GM12878 (cell line): ENCODE data around the gene SELENOT. TPM values are rescaled to one million over a fixed set of nuclear protein-coding genes. Genes with fewer than 3 reads are reported as not detected.

Source experiments
- ATAC-seq: fragments of 200-7000 bp; cut with Tn5 transposase; 3 replicates; pipeline ENCODE4 v1.9.1; 2020; ENCODE audit warnings: mild to moderate bottlenecking, moderate library complexity
- BruUV-seq: library from RNA; stranded (reverse); fragments of 400-500 nt; replicated peaks from 2 replicates; lab custom pipeline; 2021; lab: Mats Ljungman, UMichigan
- CTCF ChIA-PET: fragments of 300-600 bp; sonication (Branson Sonifier 250); formaldehyde crosslinking; extraction: SDS; loops from one replicate; lab custom pipeline; 2021; ENCODE audit warnings: inconsistent platforms; lab: Yijun Ruan, JAX
- POLR2A ChIA-PET: fragments of 350-600 bp; formaldehyde crosslinking; extraction: SDS; loops from one replicate; lab custom pipeline; 2021; ENCODE audit warnings: inconsistent platforms; lab: Charles Lee
- RAD21 ChIA-PET: fragments of 300-600 bp; sonication (Branson Sonifier 250); formaldehyde crosslinking; loops from one replicate; lab custom pipeline; 2023; ENCODE audit warnings: antibody characterized with exemption; ENCODE audit not compliant: unreplicated experiment; lab: Charles Lee
- SMC1A ChIA-PET: fragments of 300-600 bp; sonication (Branson Sonifier 250); formaldehyde crosslinking; loops from one replicate; lab custom pipeline; 2023; ENCODE audit not compliant: unreplicated experiment, uncharacterized antibody; lab: Charles Lee
- DNase-seq: peaks from one replicate; pipeline ENCODE4 v3.0.0-alpha.2; 2011; ENCODE audit warnings: low read depth, low spot score
- FAIRE-seq: peaks from 3 replicates; lab custom pipeline; 2011; peaks lifted over from hg19 to GRCh38; lab: Jason Lieb, UNC
- H2AFZ ChIP-seq: 2 replicates; pipeline ENCODE4 v1.6.0; 2011; ENCODE audit warnings: low read depth, low read length, control low read depth; ENCODE audit not compliant: control insufficient read depth
- H3K27ac ChIP-seq: 2 replicates; pipeline ENCODE4 v1.5.1; 2011; ENCODE audit warnings: control low read depth; ENCODE audit not compliant: control insufficient read depth, insufficient read depth
- H3K27me3 ChIP-seq, 2 experiments: replicated peaks in 1 of 2; 2 replicates each; pipeline versions ENCODE4 v1.6.0 to v1.6.1; 2011; ENCODE audit warnings: low read length in 1 of 2; ENCODE audit not compliant: control insufficient read depth in 2 of 2, insufficient read depth in 2 of 2
- H3K36me3 ChIP-seq, 2 experiments: 2 replicates each; pipeline ENCODE4 v1.5.1; 2011; ENCODE audit warnings: low read length in 1 of 2; ENCODE audit not compliant: control insufficient read depth in 2 of 2, insufficient read depth in 2 of 2
- H3K4me1 ChIP-seq: 2 replicates; pipeline ENCODE4 v1.6.1; 2011; ENCODE audit warnings: mild to moderate bottlenecking, low read length, moderate library complexity, mixed read lengths; ENCODE audit not compliant: control insufficient read depth, insufficient read depth
- H3K4me2 ChIP-seq: 2 replicates; pipeline ENCODE4 v1.6.0; 2011; ENCODE audit warnings: control low read depth; ENCODE audit not compliant: control insufficient read depth, insufficient read depth
- H3K4me3 ChIP-seq: fragments of 200-600 bp; sonication (generic); 2 replicates; pipeline ENCODE4 v1.5.1; 2016
- H3K79me2 ChIP-seq: 2 replicates; pipeline ENCODE4 v1.6.0; 2011; ENCODE audit warnings: low read length; ENCODE audit not compliant: control insufficient read depth, insufficient read depth
- H3K9ac ChIP-seq: 2 replicates; pipeline ENCODE4 v1.8.0; 2011; ENCODE audit warnings: low read length, control low read depth, mixed read lengths; ENCODE audit not compliant: control insufficient read depth, insufficient read depth
- H3K9me3 ChIP-seq: replicated peaks from 3 replicates; pipeline ENCODE4 v1.5.1; 2011; ENCODE audit warnings: mild to moderate bottlenecking, low read length; ENCODE audit not compliant: control insufficient read depth, insufficient read depth
- H4K20me1 ChIP-seq: 2 replicates; pipeline ENCODE4 v1.6.0; 2011; ENCODE audit not compliant: control insufficient read depth, insufficient read depth
- POLR2AphosphoS5 ChIP-seq: IDR thresholded peaks from 2 replicates; pipeline ENCODE4 v1.6.1; 2011; ENCODE audit warnings: mild to moderate bottlenecking, low read length, inconsistent platforms
- STAT3 ChIP-seq: IDR thresholded peaks from 2 replicates; pipeline ENCODE4 v1.6.1; 2011; ENCODE audit warnings: low read depth, low read length, improper control_type of control experiment
- SUPT20H ChIP-seq: IDR thresholded peaks from 2 replicates; pipeline ENCODE4 v1.6.1; 2011; ENCODE audit warnings: low read depth, mild to moderate bottlenecking, low read length, moderate library complexity, borderline replicate concordance; ENCODE audit not compliant: control insufficient read depth
- TARDBP ChIP-seq: IDR thresholded peaks from 2 replicates; pipeline ENCODE4 v1.6.1; 2016; ENCODE audit warnings: borderline replicate concordance
- TCF7 ChIP-seq: IDR thresholded peaks from 2 replicates; pipeline ENCODE4 v1.6.1; 2014; ENCODE audit warnings: antibody characterized with exemption, borderline replicate concordance
- in situ Hi-C: fragments of 300-500 bp; cut with MboI; formaldehyde crosslinking; loops from 9 replicates; pipeline ENCODE4 v1.14.3; 2018; ENCODE audit warnings: mixed read lengths
- intact Hi-C: fragments of 100-400 bp; cut with micrococcal nuclease; formaldehyde crosslinking; loops from one replicate; pipeline ENCODE4 v1.14.2; 2022; ENCODE audit not compliant: unreplicated experiment
- polyA plus RNA-seq, 11 experiments: library from polyadenylated mRNA; depleted of rRNA in 4 of 11; unstranded in 6 of 11; stranded (reverse) in 5 of 11; fragments of >200 nt; fragmentation: Nextera tagmentation in 4 of 11; fragmentation: Illumina TruSeq in 1 of 11; extraction: Ambion mirVana in 4 of 11; extraction: Trizol in 1 of 11; gene quantifications; 1 replicate in 1 of 11; 2 replicates in 10 of 11; pipeline versions ENCODE4 v1.2.1 to v1.2.3, GENCODE V29; 2011 to 2016; ENCODE audit warnings: inconsistent platforms in 2 of 11, missing spikeins in 2 of 11, low read depth in 1 of 11
- total RNA-seq, 4 experiments: library from RNA; depleted of rRNA in 3 of 4; stranded (reverse); fragments of >200 nt in 3 of 4; fragmentation: Illumina TruSeq in 1 of 4; extraction: Trizol in 1 of 4; gene quantifications; 2 replicates each; pipeline versions ENCODE4 v1.2.1 to v1.2.3, GENCODE V29; 2013 to 2021
- TF ChIP-seq, protein P1 (sequence below): fragments of 450-650 bp; formaldehyde crosslinking; IDR thresholded peaks from 2 replicates; pipeline ENCODE4 v1.5.0; 2022; ENCODE audit warnings: mild to moderate bottlenecking, missing genetic modification characterization

Gene SELENOT
- total and polyA plus RNA-seq, 10 of the 15 experiments (the other 5 are each of a cell fraction or from before 2014, with no cell fraction given), result 89.4 to 768 (median 261) TPM

DNA sequence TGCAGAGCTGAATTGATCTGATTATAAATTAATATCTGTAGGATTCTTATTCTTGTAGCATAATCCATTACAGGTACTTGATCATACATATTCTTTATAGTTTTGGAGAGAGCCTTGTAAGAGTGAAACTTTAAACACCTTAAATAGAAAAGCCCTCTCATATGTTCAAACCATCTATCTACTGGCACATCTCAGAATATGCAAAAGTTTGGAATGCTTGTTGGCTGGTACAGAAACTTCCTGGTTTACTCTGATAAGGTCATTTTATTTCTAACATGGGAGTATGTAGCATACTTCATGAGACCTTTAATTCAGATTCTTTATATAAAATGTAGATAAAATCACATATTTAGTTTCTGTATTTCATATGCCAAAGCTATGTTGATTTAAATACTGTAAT is 21.9 kb upstream of the SELENOT start:
- CTCF ChIA-PET, result no interaction called here
- H3K9ac ChIP-seq, result no peak overlapping the region
- H3K4me2 ChIP-seq, result no peak overlapping the region
- POLR2A ChIA-PET, result interaction anchor here (1.6 kb wide), 1 partner anchor 58 kb away, joined by 3 read pairs; no protein-coding TSS in a partner anchor
- intact Hi-C loops (no loop called here), in situ Hi-C loops (no loop called here)
- no peak overlapping the region for H3K27ac ChIP-seq
- no peak overlapping the region for H2AFZ ChIP-seq
- TF ChIP-seq TCF7, result no peak
- no peak for TF ChIP-seq TARDBP
- no peak for TF ChIP-seq STAT3
- TF ChIP-seq POLR2AphosphoS5, result no peak
- no peak for TF ChIP-seq SUPT20H
- TF ChIP-seq, protein P1, sequence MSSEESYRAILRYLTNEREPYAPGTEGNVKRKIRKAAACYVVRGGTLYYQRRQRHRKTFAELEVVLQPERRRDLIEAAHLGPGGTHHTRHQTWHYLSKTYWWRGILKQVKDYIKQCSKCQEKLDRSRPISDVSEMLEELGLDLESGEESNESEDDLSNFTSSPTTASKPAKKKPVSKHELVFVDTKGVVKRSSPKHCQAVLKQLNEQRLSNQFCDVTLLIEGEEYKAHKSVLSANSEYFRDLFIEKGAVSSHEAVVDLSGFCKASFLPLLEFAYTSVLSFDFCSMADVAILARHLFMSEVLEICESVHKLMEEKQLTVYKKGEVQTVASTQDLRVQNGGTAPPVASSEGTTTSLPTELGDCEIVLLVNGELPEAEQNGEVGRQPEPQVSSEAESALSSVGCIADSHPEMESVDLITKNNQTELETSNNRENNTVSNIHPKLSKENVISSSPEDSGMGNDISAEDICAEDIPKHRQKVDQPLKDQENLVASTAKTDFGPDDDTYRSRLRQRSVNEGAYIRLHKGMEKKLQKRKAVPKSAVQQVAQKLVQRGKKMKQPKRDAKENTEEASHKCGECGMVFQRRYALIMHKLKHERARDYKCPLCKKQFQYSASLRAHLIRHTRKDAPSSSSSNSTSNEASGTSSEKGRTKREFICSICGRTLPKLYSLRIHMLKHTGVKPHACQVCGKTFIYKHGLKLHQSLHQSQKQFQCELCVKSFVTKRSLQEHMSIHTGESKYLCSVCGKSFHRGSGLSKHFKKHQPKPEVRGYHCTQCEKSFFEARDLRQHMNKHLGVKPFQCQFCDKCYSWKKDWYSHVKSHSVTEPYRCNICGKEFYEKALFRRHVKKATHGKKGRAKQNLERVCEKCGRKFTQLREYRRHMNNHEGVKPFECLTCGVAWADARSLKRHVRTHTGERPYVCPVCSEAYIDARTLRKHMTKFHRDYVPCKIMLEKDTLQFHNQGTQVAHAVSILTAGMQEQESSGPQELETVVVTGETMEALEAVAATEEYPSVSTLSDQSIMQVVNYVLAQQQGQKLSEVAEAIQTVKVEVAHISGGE (CRISPR knock-in tag), result no peak
- RAD21 ChIA-PET, result no interaction called here
- H3K9me3 ChIP-seq, result no peaks in the 10 kb centered on the region
- peaks cover 4 to 27% of the 10 kb centered on the region in 2 experiments for H3K36me3 ChIP-seq
- H3K79me2 ChIP-seq, result peaks cover 33% of the 10 kb centered on the region
- DNase-seq (no peak), FAIRE-seq (no peak), ATAC-seq (no peak)
- H3K4me3 ChIP-seq, result no peak overlapping the region
- no peaks in the 10 kb centered on the region for H3K27me3 ChIP-seq
- SMC1A ChIA-PET, result interaction anchor here (1.4 to 4.0 kb wide), 3 partner anchors 16 to 37 kb away, joined by 3 to 26 read pairs (median 4); no protein-coding TSS in a partner anchor
- peaks cover 12% of the 10 kb centered on the region for H3K4me1 ChIP-seq
- no TSS peak for BruUV-seq
- no peaks in the 10 kb centered on the region for H4K20me1 ChIP-seq
